Stimulated activated CD8-positive, alpha-beta memory T cell treated with anti-CD3 and anti-CD28 coated beads, Interleukin-4, amount 100 ng/mL, for 1 hour (primary cell): ENCODE data around the gene UQCR10.

Source experiments
- DNase-seq, 2 donors: peaks; one replicate each; pipeline ENCODE4 v3.0.0-alpha.2; 2020; ENCODE audit warnings: low read depth in 2 of 2, low spot score in 1 of 2

Gene UQCR10

DNA sequence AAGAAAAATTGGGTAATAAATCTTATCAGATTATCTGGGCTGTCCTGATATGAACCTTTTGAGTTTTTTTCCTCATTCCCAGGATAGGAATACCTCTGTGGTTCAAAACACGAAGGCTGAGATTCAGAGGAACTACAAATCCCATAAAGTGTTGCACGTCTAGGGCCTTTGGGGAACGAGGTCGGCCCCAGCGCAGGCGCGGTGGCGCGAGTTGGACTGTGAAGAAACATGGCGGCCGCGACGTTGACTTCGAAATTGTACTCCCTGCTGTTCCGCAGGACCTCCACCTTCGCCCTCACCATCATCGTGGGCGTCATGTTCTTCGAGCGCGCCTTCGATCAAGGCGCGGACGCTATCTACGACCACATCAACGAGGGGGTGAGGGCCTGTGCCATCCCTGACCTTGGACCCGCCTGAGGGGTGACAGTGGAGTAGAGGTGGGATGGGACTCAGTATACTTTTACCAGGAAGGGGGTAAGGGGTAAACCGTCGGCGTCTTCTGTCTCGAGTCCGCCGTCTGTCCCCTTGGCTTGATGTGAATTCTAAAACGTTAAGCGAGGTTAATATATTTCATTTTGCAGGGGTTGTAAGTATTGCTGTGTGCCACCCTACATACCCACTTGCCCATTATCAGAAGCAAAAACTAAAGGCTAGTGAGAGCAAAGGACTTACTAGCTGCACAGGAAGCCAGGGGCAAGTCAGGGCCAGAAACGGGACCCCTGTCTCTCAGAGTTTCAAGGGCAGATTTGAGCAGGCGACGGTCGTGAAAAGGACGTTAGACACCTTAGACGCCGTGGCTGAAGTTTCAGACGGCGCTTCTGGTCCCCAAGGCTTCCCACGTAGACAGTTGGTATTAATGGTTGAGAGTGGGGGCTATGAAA, at the start of gene UQCR10:
UQCR10 (plus strand) TSS at position 199 of the 881 bp plus-strand sequence; CDS start at position 229, 30 bp downstream.
- peak; percentile 86 to 88 for DNase-seq

DNA sequence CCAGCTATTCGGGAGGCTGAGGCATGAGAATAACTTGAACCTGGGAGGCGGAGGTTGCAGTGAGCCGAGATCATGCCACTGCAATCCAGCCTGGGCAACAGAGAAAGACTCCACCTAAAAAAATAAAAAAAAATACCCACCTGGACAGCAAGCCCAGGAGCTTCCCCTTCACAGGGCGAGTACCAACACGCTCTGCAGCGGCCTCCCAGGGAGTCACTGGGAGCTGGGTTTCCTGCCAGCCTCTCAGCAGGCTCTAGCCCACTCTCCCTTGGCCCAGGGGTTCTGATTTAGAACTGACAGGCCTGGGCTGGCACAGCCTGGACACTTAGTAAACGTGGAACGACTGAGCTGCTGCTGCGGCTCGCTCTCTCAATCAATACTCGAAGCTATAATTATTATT, 49.4 kb upstream of the UQCR10 start:
- no peak for DNase-seq

DNA sequence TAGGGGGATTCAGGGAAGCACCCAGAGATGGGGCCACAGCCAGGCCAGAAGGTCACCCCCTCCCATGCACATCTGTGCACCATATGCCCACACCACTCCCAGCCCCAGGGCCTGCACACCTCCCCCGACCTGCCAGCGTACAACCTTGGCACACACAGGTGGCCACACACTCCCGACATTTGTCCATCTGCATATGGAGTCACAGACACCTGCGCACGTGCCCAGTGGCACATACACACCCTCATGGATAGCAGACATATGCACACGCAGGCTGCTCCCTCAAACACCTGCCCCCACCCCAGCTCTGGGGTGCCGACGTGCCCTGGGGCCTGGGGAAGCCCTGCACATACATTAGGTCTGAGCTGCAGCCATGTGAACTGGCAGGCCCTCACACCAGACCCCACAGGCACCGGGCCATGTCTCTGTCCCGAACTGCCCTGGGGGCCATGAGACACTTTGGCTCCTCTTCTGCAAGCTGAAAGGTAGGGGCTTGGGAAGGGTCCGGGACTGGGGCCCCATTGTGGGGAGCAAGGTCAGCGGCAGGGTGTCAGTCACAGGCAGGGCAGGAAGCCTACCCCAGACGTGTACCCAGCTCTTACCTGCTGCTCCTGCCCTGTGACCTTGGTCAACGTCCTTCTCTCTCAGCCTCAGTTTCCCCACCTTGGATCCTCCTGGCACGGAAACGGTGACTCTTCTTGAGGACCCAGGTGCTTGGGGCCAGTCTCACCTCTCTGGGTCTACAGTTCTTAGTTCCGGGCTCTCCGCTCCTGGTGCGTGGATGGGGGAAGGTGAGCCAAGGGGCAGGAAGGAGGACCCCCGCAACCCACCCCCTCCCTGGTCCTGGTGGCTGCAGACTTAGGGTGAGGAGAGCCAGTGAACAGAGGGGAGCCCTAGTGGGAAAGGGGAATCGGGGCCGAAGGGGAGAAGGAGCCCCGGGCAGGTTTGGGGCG, 47.9 kb upstream of the UQCR10 start:
- no peak for DNase-seq

DNA sequence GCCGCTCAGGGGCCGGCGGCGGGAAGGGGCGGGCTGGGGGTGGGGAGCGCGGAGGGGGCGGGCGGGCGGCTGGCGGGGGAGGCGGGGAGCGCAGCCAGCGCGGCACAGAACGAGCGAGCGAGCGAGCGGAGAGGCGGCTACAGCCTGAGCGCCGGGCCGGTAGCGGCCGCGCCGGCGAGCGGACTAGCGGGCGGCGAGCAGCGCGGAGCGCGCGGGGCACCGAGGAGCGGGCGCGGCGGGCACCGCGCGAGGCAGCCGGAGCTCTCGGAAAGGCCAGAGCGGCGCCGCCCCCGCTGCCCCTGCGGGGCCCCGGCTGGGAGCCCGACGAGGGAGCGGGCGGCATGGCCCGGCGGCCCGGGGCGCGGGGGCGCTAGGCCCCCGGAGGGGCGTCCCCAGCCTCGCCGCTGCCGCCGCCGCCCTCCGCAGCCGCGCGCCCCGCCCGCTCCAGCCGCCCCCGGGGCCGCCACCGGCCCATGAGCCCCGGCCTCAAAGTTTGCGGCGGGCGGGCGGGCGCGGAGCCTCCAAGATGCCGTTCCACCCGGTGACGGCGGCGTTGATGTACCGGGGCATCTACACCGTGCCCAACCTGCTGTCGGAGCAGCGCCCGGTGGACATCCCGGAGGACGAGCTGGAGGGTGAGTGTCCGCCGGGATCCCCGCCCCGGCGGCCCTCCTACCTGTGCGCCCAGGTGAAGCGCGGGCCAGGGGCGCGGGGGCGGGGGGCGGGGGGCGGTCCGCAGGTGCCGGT, 47.1 kb upstream of the UQCR10 start, which contains the start of gene CABP7:
CABP7 (plus strand) TSS at position 105 of the 747 bp plus-strand sequence; CDS start at position 527, 422 bp downstream.
- DNase-seq = no peak

DNA sequence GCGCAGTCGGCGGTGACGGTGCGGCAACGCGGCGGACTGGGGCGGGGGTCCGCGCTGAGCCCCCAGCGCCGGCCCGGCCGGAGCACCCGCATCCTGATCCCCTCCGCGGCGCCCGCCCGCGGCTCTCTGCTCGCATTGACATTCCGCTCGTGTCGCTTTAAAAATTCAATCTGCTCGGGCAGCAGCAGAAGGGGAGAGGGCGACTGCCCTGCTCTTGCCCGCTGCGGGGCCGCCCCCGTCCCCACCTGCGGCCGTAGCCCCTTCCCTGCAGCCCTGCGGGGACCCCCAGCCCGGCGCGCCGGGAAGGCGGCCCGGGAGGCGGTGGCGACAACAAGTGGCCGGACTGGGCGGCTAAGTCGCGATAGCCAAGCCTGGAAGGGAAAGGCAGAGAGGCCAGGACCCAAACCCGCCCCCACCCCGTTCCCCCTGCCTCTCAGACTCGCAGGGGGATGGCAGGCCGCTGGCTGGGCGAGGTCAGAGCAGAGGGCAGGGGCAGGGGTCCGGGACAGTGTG, 46.3 kb upstream of the UQCR10 start:
- DNase-seq = no peak

DNA sequence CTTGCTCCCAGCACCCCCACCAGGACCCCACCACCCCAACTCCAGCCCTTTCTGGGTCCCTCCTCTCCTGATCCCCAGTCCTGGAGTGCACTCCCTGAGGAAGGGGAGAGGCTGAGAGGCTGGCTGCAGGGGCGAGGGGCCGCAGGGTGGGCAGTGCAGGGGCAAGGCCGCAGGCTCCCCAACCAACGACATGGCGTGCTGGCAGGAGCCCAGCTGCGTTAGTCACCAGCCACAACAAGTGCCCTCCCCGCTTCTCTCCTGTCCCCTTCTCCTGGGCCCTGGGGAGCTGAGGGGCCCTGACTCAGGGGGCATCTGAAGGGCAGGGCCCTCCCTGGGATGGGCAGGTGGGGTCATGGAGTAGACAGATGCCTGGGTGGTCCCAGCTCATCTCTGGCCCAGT, 45.0 kb upstream of the UQCR10 start:
- no peak for DNase-seq

DNA sequence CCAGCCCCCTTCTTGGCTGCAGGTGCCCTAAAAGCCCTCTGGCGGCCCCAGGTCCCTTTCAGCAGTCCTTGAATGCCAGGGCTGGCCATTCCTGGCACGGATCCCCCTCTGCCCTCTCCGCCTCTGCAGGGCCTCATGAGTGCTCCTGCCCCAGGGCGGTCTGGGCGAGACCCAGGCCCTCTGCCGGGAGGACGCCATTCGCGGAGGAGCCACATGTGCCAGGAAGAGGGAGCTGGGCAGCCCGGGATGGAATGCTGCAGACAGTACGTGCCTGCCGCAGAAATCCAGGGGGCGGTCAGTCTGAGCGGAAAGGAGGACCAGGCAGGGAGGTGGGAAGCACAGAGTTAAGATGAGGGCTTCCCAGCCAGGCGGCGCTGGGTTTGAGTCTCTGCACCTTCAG, 44.6 kb upstream of the UQCR10 start:
- no peak for DNase-seq

DNA sequence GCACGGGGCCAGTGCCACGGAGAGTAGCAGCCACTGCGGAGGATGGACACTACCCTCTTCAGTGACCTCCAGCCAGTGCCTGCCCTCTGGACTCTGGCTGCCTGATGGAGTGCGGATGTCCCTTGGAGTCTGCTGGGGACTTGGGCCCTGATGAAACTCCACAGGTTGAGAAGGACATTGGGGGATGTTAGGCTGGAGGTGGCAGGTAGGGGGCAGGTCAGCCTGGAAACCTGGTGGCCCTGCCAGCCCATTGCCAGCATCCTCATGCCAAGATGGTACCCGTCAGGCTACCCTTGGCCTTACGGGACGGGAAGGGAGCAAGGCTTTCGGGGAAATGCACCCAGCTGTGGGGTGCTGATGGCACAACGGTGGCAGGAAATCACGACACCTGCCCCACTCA, 43.4 kb upstream of the UQCR10 start:
- no peak for DNase-seq

DNA sequence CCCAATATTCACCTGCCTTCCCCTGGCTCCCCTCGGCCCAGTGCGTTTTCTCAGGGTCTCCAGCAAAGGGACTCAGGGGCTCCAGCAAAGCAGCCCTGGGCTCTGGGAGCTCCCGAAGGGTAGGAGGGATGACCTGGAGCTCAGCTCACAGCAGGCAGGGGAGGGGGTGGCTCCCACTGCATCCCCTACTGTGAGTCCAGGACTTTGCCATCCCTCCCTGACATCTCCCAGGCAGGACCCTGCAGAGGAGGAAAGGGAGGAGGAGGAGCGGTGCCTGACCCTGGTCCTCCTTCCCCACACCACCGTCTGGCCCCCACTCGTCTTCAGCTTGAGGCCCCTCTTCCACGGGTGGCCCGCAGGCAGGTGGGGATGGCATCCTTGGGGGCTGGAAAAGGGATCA, 42.3 kb upstream of the UQCR10 start:
- DNase-seq = no peak

DNA sequence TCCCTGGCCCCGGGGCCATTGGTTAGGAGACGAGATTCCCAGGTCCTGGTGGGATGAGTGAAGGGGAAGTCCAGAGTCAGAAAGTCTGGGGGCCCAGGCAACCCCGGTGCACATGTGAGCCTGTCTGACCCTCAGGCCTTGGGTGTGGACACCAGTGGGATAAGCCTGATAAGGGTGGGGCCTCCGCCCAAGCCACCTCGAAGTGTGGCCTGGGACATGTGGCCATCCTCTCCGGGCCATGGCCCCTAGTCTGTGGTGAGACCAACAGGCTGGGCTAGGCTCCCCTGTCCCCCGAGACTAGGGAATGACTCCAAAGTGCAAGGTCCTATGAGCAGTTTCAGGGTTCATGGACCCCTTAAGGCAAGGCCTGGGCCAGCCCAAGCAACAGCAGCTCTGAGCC, 41.1 kb upstream of the UQCR10 start:
- no peak for DNase-seq

DNA sequence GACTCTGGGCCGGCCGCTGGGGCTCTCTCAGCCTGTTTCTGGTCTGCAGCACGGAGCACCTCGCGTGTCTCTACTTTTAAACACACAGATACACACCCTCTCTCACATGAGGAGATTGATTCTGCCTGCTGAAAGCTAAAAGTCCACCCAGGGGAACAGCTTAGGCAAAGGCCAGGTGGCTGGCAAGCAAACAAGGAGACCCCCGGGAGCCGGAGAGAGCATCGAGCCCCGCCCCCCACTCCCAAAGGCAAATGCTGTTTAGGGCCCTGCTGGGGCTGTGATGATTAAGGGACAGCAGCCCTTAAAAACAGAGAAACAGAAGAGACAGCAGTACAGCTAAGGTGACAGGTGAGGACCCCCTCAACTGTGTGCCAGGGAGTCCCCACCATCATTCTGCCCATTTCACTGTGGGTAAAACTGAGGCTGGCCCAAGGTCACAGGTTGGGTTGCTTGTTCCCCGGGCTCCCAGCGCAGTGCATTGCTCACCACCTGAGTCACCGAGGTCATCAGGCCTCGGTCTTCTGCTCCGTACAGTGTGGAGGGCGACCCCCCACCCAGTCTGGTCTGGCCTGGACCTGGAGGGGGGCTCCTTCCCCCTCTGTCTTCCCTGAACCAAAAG, 40.5 kb upstream of the UQCR10 start:
- no peak for DNase-seq

DNA sequence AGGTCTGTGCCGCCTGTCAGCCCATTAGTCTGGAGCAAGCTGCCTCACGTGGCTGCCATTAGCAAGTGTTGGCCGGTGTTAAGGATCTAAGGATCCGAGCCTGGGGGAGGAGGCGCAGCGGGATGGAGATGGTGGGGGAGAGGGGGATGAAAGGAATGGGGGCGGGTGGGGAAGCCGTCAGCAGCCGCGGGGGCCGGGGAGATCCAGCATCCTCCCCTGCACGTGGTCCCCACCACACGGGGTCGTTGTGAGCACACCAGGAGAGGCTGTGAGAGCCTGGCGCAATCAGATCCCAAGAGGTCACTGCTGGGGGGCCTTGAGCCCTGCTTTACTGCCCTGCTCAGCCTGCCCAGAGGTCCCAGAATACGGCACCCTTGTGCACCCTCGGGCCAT, 40.0 kb upstream of the UQCR10 start:
- no peak for DNase-seq

DNA sequence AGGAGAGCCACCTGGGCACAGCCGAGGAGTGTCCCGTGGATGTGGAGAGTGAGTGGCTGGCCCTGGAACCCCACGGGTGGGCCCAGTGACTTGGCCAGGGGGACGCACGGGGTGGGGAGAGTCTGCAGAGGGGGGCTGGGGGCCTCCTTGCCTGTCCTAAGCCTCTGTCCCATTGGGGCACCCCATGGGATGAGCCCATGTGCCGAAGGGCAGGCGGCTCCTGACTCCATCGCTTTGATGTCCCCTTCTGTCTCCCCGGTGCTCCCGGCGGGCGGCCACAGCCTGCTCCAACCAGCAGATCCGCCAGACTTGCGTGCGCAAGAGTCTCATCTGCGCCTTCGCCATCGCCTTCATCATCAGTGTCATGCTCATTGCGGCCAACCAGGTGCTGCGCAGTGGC, 38.0 kb upstream of the UQCR10 start:
- DNase-seq = no peak

DNA sequence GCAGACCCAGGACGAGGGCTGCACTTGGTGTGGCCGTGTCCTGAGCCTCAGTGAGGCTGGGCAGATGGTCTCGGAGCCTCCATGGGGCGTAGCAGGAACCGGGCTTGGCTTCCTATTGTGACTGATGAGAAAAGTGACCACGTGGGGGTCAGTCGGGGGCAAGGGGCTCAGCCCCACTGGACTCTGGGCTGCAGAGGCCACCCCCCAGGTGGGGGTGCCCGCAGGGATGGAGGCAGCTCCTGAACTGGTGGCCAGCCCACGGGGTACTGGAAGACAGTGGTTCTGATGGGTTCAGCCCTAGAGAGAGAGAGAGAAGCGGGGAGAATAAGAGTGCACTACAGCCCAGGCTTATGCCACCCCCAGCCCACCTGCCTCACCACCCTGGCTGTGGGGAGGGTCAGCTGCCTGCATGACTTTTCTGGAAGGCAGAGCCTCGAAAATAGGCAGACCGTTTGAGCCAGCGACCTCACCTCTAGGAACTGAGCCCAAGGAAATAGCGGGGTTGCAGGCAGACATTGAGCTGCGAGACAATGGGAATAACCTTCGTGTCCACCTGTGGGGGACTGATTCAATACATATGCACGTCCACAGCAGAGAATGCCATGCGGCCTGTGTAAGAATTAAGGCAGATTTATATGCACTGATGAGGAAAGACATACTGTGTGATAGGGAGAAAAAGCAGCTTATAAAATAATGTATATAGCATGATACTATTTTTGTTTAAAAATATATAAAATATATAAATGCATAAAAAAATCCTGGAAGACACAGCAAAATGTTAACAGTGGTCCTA, 35.9 kb upstream of the UQCR10 start:
- DNase-seq = no peak

DNA sequence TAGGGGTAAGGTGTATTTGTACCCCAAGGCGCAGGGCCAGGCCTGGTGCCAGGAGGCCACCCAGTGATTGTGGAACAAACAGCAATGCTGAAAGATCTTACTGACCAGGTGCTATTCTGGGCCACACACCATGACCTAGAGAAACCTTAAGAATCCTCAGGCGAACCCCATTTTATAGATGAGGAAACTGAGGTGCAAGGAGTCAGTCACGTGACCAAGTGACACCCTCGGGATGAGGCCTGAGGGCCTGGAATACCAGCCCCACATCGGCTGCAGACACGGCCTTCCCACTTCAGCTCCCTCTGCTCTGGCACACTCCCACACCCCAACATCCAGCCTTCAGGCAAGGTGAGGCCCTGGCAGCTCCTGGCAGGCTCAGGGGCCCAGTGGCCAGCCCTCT, 34.3 kb upstream of the UQCR10 start:
- DNase-seq = no peak

DNA sequence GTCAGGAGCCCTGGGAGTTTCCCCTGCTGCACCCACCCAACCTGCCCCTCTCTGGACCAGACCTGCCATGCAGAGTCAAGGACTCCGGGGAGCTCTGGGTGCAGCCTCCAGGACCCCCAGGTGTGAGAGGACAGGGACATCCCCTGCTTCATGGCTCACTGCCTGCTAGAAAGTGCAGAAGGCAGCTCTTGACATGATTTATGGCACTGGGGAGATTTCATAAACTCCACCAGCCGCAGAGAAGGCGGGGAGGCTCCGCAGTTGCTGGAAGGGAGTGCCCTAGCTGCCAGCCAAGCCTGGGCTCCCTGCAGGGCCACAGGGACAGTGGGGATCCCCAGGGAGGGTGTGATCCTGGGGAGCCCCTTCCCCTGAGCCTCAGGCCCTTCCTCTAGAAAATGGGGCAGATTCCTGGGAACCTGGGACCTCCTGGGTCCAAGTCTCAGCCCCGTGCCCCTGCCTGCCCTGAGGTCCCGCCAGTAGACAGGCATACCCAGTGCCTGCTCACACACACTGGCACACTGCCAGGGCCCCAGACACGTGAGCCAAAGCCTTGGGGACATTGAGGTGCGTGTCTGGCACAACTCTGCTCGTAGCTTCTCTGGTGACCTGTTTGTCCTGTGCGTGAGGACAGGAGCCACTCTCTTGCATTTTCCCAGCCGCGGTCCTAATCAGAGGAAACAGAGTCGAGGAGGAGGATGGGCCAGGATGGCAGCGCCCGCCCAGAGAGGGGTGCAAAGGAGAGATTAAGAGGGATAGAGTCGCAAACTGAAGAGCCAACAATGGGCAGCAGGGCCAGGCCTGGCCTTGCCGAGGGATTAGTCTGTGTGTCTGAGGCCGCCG, 33.6 kb upstream of the UQCR10 start:
- DNase-seq = no peak

DNA sequence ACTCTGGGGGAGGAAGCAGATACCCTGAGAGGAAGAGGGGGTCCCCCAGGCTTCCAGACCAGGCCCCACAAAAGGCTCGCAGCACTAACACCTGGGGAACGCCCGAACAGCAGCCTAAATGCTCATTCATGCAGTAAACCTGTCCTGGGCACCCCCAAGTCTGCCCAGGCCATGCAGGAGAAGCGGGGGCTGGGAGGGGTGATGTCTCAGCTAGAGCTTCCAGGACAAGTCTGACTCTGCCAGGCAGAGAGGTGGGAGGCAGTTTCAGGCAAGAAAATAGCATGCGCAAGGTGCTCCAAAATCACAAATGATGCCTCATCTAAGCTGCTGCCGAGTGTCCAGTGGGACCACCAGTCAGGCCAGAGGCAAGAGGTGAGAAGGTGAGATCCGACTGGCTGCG, 32.8 kb upstream of the UQCR10 start:
- no peak for DNase-seq

DNA sequence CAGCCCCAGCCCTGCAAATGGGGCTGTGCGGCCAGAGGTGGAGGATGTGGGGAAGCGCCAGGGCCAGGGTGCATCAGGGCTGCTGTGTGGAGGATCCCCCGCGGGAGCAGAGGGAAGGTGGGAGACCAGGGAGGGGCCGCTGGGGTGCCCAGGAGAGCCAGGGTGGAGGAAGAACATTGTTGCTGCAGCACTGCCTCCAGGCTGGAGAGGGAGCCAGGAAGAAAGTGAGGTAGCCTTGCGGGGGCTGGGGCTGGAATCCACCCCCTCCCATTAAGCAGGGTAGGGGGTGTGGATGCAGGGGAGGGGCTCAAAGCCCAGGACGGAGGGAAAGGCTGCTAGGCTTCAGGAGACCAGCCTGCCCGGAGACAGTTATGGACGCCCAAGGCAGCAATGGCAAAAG, 32.3 kb upstream of the UQCR10 start:
- DNase-seq = no peak

DNA sequence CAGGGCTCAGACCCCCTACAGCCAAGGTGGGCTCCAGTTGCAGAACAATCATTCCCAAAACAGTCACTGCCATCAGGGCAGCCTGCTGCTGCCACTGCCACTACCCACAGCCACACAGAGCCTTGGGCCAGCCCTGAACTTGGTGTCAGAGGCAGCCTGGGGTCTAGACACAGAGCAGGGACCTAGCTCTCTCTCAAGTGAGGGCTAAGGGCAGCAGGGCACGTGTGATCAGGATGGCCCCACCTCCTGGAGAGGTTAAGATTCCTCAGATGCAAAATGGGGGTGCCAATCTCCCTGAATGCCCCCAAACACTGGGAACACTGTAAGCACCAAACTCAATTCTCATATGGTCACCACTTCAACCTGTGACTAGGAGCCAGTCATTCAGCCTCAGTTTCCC, 31.8 kb upstream of the UQCR10 start:
- no peak for DNase-seq
